HEK293 (cell line): ENCODE results near the gene ZNF688.
A peak's percentile ranks its signal among the peaks of the same experiment; 100 is the strongest.

Experiments
- CTCF ChIP-seq: fragments of 450-650 bp; formaldehyde crosslinking; IDR thresholded peaks from 2 replicates; pipeline ENCODE4 v1.5.1; 2016; ENCODE audit warnings: missing biosample characterization, missing genetic modification characterization
- KLF9 ChIP-seq: fragments of 450-650 bp; formaldehyde crosslinking; IDR thresholded peaks from 2 replicates; pipeline ENCODE4 v1.5.1; 2016; ENCODE audit warnings: missing biosample characterization, missing genetic modification characterization, low read depth
- TCF7L2 ChIP-seq: IDR thresholded peaks from 2 replicates; pipeline ENCODE4 v1.6.1; 2011; ENCODE audit warnings: low read depth, mild to moderate bottlenecking, inconsistent platforms, low read length, moderate library complexity, borderline replicate concordance
- YY1 ChIP-seq: fragments of 450-650 bp; formaldehyde crosslinking; IDR thresholded peaks from 2 replicates; pipeline ENCODE4 v1.5.1; 2018; ENCODE audit warnings: missing biosample characterization, missing genetic modification characterization
- ZNF148 ChIP-seq: fragments of 450-650 bp; formaldehyde crosslinking; IDR thresholded peaks from 2 replicates; pipeline ENCODE4 v1.5.0; 2017; ENCODE audit warnings: missing biosample characterization, missing genetic modification characterization, borderline replicate concordance
- ZNF24 ChIP-seq: fragments of 450-650 bp; formaldehyde crosslinking; IDR thresholded peaks from 2 replicates; pipeline ENCODE4 v1.5.1; 2016; ENCODE audit warnings: missing biosample characterization, missing genetic modification characterization
- ZNF324 ChIP-seq: fragments of 450-650 bp; formaldehyde crosslinking; IDR thresholded peaks from 2 replicates; pipeline ENCODE4 v1.5.1; 2016; ENCODE audit warnings: missing biosample characterization, missing genetic modification characterization

- TF ChIP-seq ZNF24 (tag by site-specific recombination) = peak; percentile 84
- no peak for TF ChIP-seq YY1 (tag by site-specific recombination)
- TF ChIP-seq CTCF (tag by site-specific recombination) = no peak
- no peak for TF ChIP-seq KLF9 (tag by site-specific recombination)
- TF ChIP-seq TCF7L2 = peak; percentile 95
- TF ChIP-seq ZNF324 (tag by site-specific recombination) = no peak; the same call in 1 of the 2 replicates
- no peak for TF ChIP-seq ZNF148 (tag by site-specific recombination)
Measured at GRCh38 chr16:30567991-30568638, 3.4 kb downstream of the ZNF688 start.
